GM21723 (cell line): ENCODE data around the gene SYNPO.

Experiments used
- ATAC-seq: cut with Tn5 transposase; IDR thresholded peaks from one replicate; pipeline ENCODE4 v1.9.1; 2021; ENCODE audit warnings: mild to moderate bottlenecking, moderate library complexity; ENCODE audit not compliant: unreplicated experiment

SYNPO gene

GRCh38 chr5:150655221-150655620, 14.8 kb downstream of the SYNPO start:
- ATAC-seq = no peak

GRCh38 chr5:150656191-150657132, 16.0 kb downstream of the SYNPO start:
- peak; percentile 79 for ATAC-seq

- ATAC-seq = no peak
Observed at GRCh38 chr5:150658121-150658520, 17.7 kb downstream of the SYNPO start.

- ATAC-seq = no peak
Observed at GRCh38 chr5:150658699-150659265, 18.3 kb downstream of the SYNPO start.

- no peak for ATAC-seq
Observed at GRCh38 chr5:150659360-150660107, 19.1 kb downstream of the SYNPO start.

- no peak for ATAC-seq
Observed at GRCh38 chr5:150660108-150660831, 19.8 kb downstream of the SYNPO start.

- no peak for ATAC-seq
Observed at GRCh38 chr5:150661086-150661485, 20.6 kb downstream of the SYNPO start, which contains the start of gene MYOZ3. Gene MYOZ3 (plus strand): TSS chr5:150661251. CDS start chr5:150662942, 1,691 bp downstream.

GRCh38 chr5:150661821-150662596, 21.5 kb downstream of the SYNPO start:
- no peak for ATAC-seq

GRCh38 chr5:150662731-150663516, 22.5 kb downstream of the SYNPO start:
- no peak for ATAC-seq

GRCh38 chr5:150663936-150664335, 23.5 kb downstream of the SYNPO start:
- no peak for ATAC-seq

- ATAC-seq = no peak
Observed at GRCh38 chr5:150665044-150665443, 24.6 kb downstream of the SYNPO start.

- ATAC-seq = no peak
Observed at GRCh38 chr5:150670275-150670947, 30.0 kb downstream of the SYNPO start.

GRCh38 chr5:150670948-150671310, 30.5 kb downstream of the SYNPO start:
- ATAC-seq = no peak

- peak; percentile 41 for ATAC-seq
Observed at GRCh38 chr5:150671509-150672236, 31.2 kb downstream of the SYNPO start.

- peak; percentile 54 for ATAC-seq
Observed at GRCh38 chr5:150672237-150672883, 31.9 kb downstream of the SYNPO start.

- no peak for ATAC-seq
Observed at GRCh38 chr5:150672884-150673275, 32.4 kb downstream of the SYNPO start.

- ATAC-seq = no peak
Observed at GRCh38 chr5:150674341-150674821, 33.9 kb downstream of the SYNPO start.
